PFSK-1 (cell line): ENCODE results near the gene GRB2.

ENCODE experiments used
- FOXP2 ChIP-seq: optimal IDR thresholded peaks from 2 replicates; pipeline ENCODE3; 2011; ENCODE audit warnings: borderline replicate concordance, control low read depth, inconsistent platforms; ENCODE audit not compliant: insufficient read depth; ENCODE audit errors: extremely low read length, extremely low read depth
- POLR2AphosphoS5 ChIP-seq: IDR thresholded peaks from 2 replicates; pipeline ENCODE4 v1.6.1; 2012; ENCODE audit warnings: low read depth, mild to moderate bottlenecking, control low read depth, low read length, moderate library complexity
- REST ChIP-seq, 2 experiments: IDR thresholded peaks; 2 replicates each; pipeline versions ENCODE4 v1.6.1 to v1.8.0; 2011 to 2012; ENCODE audit warnings: low read depth in 2 of 2, low read length in 2 of 2, control low read depth in 1 of 2, inconsistent platforms in 1 of 2, mild to moderate bottlenecking in 1 of 2, moderate library complexity in 1 of 2; ENCODE audit not compliant: insufficient read depth in 1 of 2
- SIN3A ChIP-seq: IDR thresholded peaks from 2 replicates; pipeline ENCODE4 v1.6.1; 2012; ENCODE audit warnings: mild to moderate bottlenecking, low read length, moderate library complexity, borderline replicate concordance; ENCODE audit not compliant: insufficient read depth
- TAF1 ChIP-seq: IDR thresholded peaks from 2 replicates; pipeline ENCODE4 v1.6.1; 2012; ENCODE audit warnings: low read length, control low read depth, borderline replicate concordance; ENCODE audit not compliant: insufficient read depth

- TF ChIP-seq TAF1, result no peak
- no peak for TF ChIP-seq SIN3A
- no peak for TF ChIP-seq POLR2AphosphoS5
- no peak for TF ChIP-seq REST (IDR thresholded peaks at IDR 0.05; ENCODE audit: insufficient read depth in 1 of 2, low read depth in 2 of 2, low read length in 2 of 2)
- no peak for TF ChIP-seq FOXP2
Observed at GRCh38 chr17:75285123-75285522, 120.4 kb downstream of the GRB2 start.
